RPMI8226 (cell line): Measurements from ENCODE around the gene SPDYE3.
"Not testable (repeated sequence)": the region's sequence is repeated elsewhere in the genome, so short reads cannot be mapped to it uniquely, and the experiment has no call there.

Experiments used
- DNase-seq: peaks from one replicate; pipeline ENCODE4 v3.0.0-alpha.2; 2015

Gene SPDYE3

GRCh38 chr7:100288258-100288657, 19.2 kb upstream of the SPDYE3 start:
- DNase-seq: not testable (repeated sequence)

- DNase-seq: peak; percentile 48
Measured at GRCh38 chr7:100292162-100292561, 15.3 kb upstream of the SPDYE3 start.

GRCh38 chr7:100295269-100295668, 12.2 kb upstream of the SPDYE3 start:
- DNase-seq: not testable (repeated sequence)

GRCh38 chr7:100297852-100298631, 9.5 kb upstream of the SPDYE3 start:
- not testable (repeated sequence) for DNase-seq

- not testable (repeated sequence) for DNase-seq
Measured at GRCh38 chr7:100298632-100298895, 8.9 kb upstream of the SPDYE3 start.

GRCh38 chr7:100304526-100304925, 3.0 kb upstream of the SPDYE3 start:
- not testable (repeated sequence) for DNase-seq

- not testable (repeated sequence) for DNase-seq
Measured at GRCh38 chr7:100318329-100318728, 10.8 kb downstream of the SPDYE3 start.

- DNase-seq: not testable (repeated sequence)
Measured at GRCh38 chr7:100321648-100322047, 14.1 kb downstream of the SPDYE3 start.

GRCh38 chr7:100324194-100324593, 16.7 kb downstream of the SPDYE3 start:
- not testable (repeated sequence) for DNase-seq

GRCh38 chr7:100325671-100326070, 18.2 kb downstream of the SPDYE3 start:
- DNase-seq: not testable (repeated sequence)

GRCh38 chr7:100326914-100327313, 19.4 kb downstream of the SPDYE3 start:
- DNase-seq: not testable (repeated sequence)

GRCh38 chr7:100335566-100336466, 28.3 kb downstream of the SPDYE3 start:
- peak; percentile 93 for DNase-seq

GRCh38 chr7:100338083-100338696, 30.7 kb downstream of the SPDYE3 start:
- DNase-seq: not testable (repeated sequence)

- not testable (repeated sequence) for DNase-seq
Measured at GRCh38 chr7:100341286-100341685, 33.8 kb downstream of the SPDYE3 start.

- no peak for DNase-seq
Measured at GRCh38 chr7:100342765-100343164, 35.3 kb downstream of the SPDYE3 start.

- DNase-seq: not testable (repeated sequence)
Measured at GRCh38 chr7:100344124-100344559, 36.6 kb downstream of the SPDYE3 start.

GRCh38 chr7:100344560-100345287, 37.2 kb downstream of the SPDYE3 start:
- DNase-seq: peak; percentile 82

GRCh38 chr7:100345288-100345672, 37.8 kb downstream of the SPDYE3 start:
- peak; percentile 66 for DNase-seq

GRCh38 chr7:100346921-100347320, 39.4 kb downstream of the SPDYE3 start:
- DNase-seq: no peak

GRCh38 chr7:100348805-100349204, 41.3 kb downstream of the SPDYE3 start:
- DNase-seq: no peak

GRCh38 chr7:100349757-100350156, 42.3 kb downstream of the SPDYE3 start:
- no peak for DNase-seq

- no peak for DNase-seq
Measured at GRCh38 chr7:100351657-100352058, 44.2 kb downstream of the SPDYE3 start.
